Mesothelial cell of epicardium (in vitro differentiated cells): ENCODE measurements around the gene C20orf204. TPM values are rescaled to one million over a fixed set of nuclear protein-coding genes. Genes with fewer than 3 reads are reported as not detected.

ENCODE experiments used
- DNase-seq, 2 experiments: peaks; one replicate each; pipeline ENCODE4 v3.0.0; 2021; ENCODE audit warnings: low spot score in 2 of 2; ENCODE audit not compliant: unreplicated experiment in 2 of 2
- H3K27ac Mint-ChIP-seq: 2 replicates; pipeline ENCODE4 v1.8.0; 2021; ENCODE audit warnings: mixed read lengths
- H3K27me3 Mint-ChIP-seq: 2 replicates; pipeline ENCODE4 v1.8.0; 2021; ENCODE audit warnings: low read depth, mixed read lengths
- H3K36me3 Mint-ChIP-seq: 2 replicates; pipeline ENCODE4 v1.8.0; 2021; ENCODE audit warnings: mixed read lengths
- H3K4me1 Mint-ChIP-seq: 2 replicates; pipeline ENCODE4 v1.8.0; 2021; ENCODE audit warnings: mixed read lengths
- H3K4me3 Mint-ChIP-seq: 2 replicates; pipeline ENCODE4 v1.8.0; 2021; ENCODE audit warnings: mild to moderate bottlenecking, moderate library complexity, mixed read lengths
- H3K9me3 Mint-ChIP-seq: 2 replicates; pipeline ENCODE4 v1.8.0; 2021; ENCODE audit warnings: mixed read lengths
- CTCF ChIP-seq: fragments of 200-600 bp; sonication (generic); IDR thresholded peaks from one replicate; pipeline ENCODE4 v1.5.0; 2021; ENCODE audit warnings: antibody characterized with exemption; ENCODE audit not compliant: unreplicated experiment
- total RNA-seq: library from RNA; stranded (reverse); gene quantifications from 3 replicates; pipeline ENCODE4 v1.2.1, GENCODE V29; 2021

Gene C20orf204
- total RNA-seq, 1 donor from 2014 or later, result 4.2 TPM

GRCh38 chr20:64049060-64049877 lies 13.3 kb downstream of the C20orf204 start, which contains the start of gene SOX18:
TSS of gene SOX18 (minus strand) at chr20:64049639. CDS start at chr20:64049516, 123 bp downstream.
- Mint-ChIP-seq H3K9me3 (no peaks in the 10 kb centered on the region), H3K4me1 (peaks cover 10% of the 10 kb centered on the region), H3K27me3 (peaks cover 74% of the 10 kb centered on the region), H3K4me3 (peak within 1 kb of the TSS; percentile 55), H3K27ac (no peak within 1 kb of the TSS), H3K36me3 (no peaks in the 10 kb centered on the region)
- no peak for DNase-seq
- no peak for TF ChIP-seq CTCF

GRCh38 chr20:64049878-64050260 lies 13.9 kb downstream of the C20orf204 start:
- H3K36me3 Mint-ChIP-seq, result no peaks in the 10 kb centered on the region
- H3K27me3 Mint-ChIP-seq, result peaks cover 68% of the 10 kb centered on the region
- H3K4me3 Mint-ChIP-seq, result peak overlapping the region; percentile 51
- H3K4me1 Mint-ChIP-seq, result peaks cover 14% of the 10 kb centered on the region
- TF ChIP-seq CTCF, result no peak
- H3K9me3 Mint-ChIP-seq, result no peaks in the 10 kb centered on the region
- DNase-seq, result no peak
- no peak overlapping the region for H3K27ac Mint-ChIP-seq

GRCh38 chr20:64050261-64051032 lies 14.5 kb downstream of the C20orf204 start:
- Mint-ChIP-seq H3K4me3 (peak overlapping the region; percentile 46), H3K27me3 (peaks cover 63% of the 10 kb centered on the region), H3K9me3 (no peaks in the 10 kb centered on the region), H3K4me1 (peaks cover 19% of the 10 kb centered on the region), H3K27ac (no peak overlapping the region), H3K36me3 (no peaks in the 10 kb centered on the region)
- DNase-seq, result no peak
- TF ChIP-seq CTCF, result no peak

GRCh38 chr20:64051033-64051452 lies 15.1 kb downstream of the C20orf204 start:
- H3K27ac Mint-ChIP-seq, result no peak overlapping the region
- H3K27me3 Mint-ChIP-seq, result peaks cover 57% of the 10 kb centered on the region
- TF ChIP-seq CTCF, result no peak
- H3K36me3 Mint-ChIP-seq, result no peaks in the 10 kb centered on the region
- H3K4me3 Mint-ChIP-seq, result no peak overlapping the region
- no peak for DNase-seq
- H3K4me1 Mint-ChIP-seq, result peaks cover 20% of the 10 kb centered on the region
- H3K9me3 Mint-ChIP-seq, result no peaks in the 10 kb centered on the region

- DNase-seq, result no peak
- H3K9me3 Mint-ChIP-seq, result no peaks in the 10 kb centered on the region
- H3K4me1 Mint-ChIP-seq, result peaks cover 20% of the 10 kb centered on the region
- no peaks in the 10 kb centered on the region for H3K36me3 Mint-ChIP-seq
- H3K27me3 Mint-ChIP-seq, result peaks cover 50% of the 10 kb centered on the region
- no peak for TF ChIP-seq CTCF
- no peak overlapping the region for H3K4me3 Mint-ChIP-seq
- no peak overlapping the region for H3K27ac Mint-ChIP-seq
Observed at GRCh38 chr20:64051561-64052325, 15.8 kb downstream of the C20orf204 start.
